H1 (cell line): Measurements from ENCODE around the gene RNF220. TPM values are rescaled to one million over a fixed set of nuclear protein-coding genes. Genes with fewer than 3 reads are reported as not detected.
A peak's percentile ranks its signal among the peaks of the same experiment; 100 is the strongest.

Source experiments
- ASH2L ChIP-seq: fragments of 200-600, 300-600 bp; sonication (generic); IDR thresholded peaks from one replicate; pipeline ENCODE4 v1.7.1; 2017; ENCODE audit warnings: low read length
- BACH1 ChIP-seq: IDR thresholded peaks from 2 replicates; pipeline ENCODE4 v1.6.1; 2012; ENCODE audit warnings: low read length, improper control_type of control experiment
- BRCA1 ChIP-seq: IDR thresholded peaks from 2 replicates; pipeline ENCODE4 v1.6.1; 2012; ENCODE audit warnings: low read depth, low read length, improper control_type of control experiment
- CBX8 ChIP-seq: fragments of 300-800, 300-1000 bp; sonication (generic); IDR thresholded peaks from 2 replicates; pipeline ENCODE4 v1.7.1; 2016; ENCODE audit warnings: low read depth, low read length, borderline replicate concordance
- CHD2 ChIP-seq: IDR thresholded peaks from 2 replicates; pipeline ENCODE4 v1.6.1; 2012; ENCODE audit warnings: low read length, improper control_type of control experiment
- CREB1 ChIP-seq: IDR thresholded peaks from 2 replicates; pipeline ENCODE4 v1.6.1; 2012; ENCODE audit warnings: inconsistent platforms
- CTBP2 ChIP-seq: IDR thresholded peaks from 2 replicates; pipeline ENCODE4 v1.7.0; 2011; ENCODE audit warnings: borderline replicate concordance, mild to moderate bottlenecking, moderate library complexity, mixed read lengths, low read length; ENCODE audit not compliant: insufficient read depth, insufficient read length
- EP300 ChIP-seq, 2 experiments: IDR thresholded peaks; 1 replicate in 1 of 2; 2 replicates in 1 of 2; pipeline ENCODE4 v1.6.1; 2011 to 2012; ENCODE audit warnings: low read depth in 2 of 2, low read length in 2 of 2, mild to moderate bottlenecking in 2 of 2, borderline replicate concordance in 1 of 2, inconsistent platforms in 1 of 2, moderate library complexity in 1 of 2
- GTF2F1 ChIP-seq: IDR thresholded peaks from 2 replicates; pipeline ENCODE4 v1.6.1; 2012; ENCODE audit warnings: low read depth, low read length, improper control_type of control experiment, borderline replicate concordance
- KDM5A ChIP-seq: fragments of 200-600 bp; IDR thresholded peaks from 2 replicates; pipeline ENCODE4 v1.7.1; 2012; ENCODE audit warnings: mild to moderate bottlenecking, low read length, inconsistent platforms, mixed read lengths
- MAFK ChIP-seq: IDR thresholded peaks from 2 replicates; pipeline ENCODE4 v1.6.1; 2012; ENCODE audit warnings: low read depth, mild to moderate bottlenecking, improper control_type of control experiment, low read length
- NANOG ChIP-seq: IDR thresholded peaks from 2 replicates; pipeline ENCODE4 v1.6.1; 2011; ENCODE audit warnings: low read length, low read depth, mild to moderate bottlenecking, inconsistent platforms; ENCODE audit not compliant: insufficient read depth, poor library complexity, severe bottlenecking
- PHF8 ChIP-seq: fragments of 200-600 bp; sonication (generic); conservative IDR thresholded peaks from 2 replicates; pipeline ENCODE4 v1.7.1; 2012; ENCODE audit warnings: low read depth, mild to moderate bottlenecking, inconsistent platforms, low read length, moderate library complexity
- POLR2A ChIP-seq, 2 experiments: IDR thresholded peaks; 1 replicate in 1 of 2; 2 replicates in 1 of 2; pipeline ENCODE4 v1.6.1; 2011; ENCODE audit warnings: low read depth in 2 of 2, low read length in 2 of 2, mild to moderate bottlenecking in 2 of 2; ENCODE audit errors: control extremely low read depth in 1 of 2
- POLR2AphosphoS5 ChIP-seq: IDR thresholded peaks from 2 replicates; pipeline ENCODE4 v1.6.1; 2011; ENCODE audit warnings: low read depth, low read length
- POU5F1 ChIP-seq: IDR thresholded peaks from 2 replicates; pipeline ENCODE4 v1.6.1; 2011; ENCODE audit warnings: low read depth, mild to moderate bottlenecking, low read length, moderate library complexity
- SIN3A ChIP-seq, 2 experiments: IDR thresholded peaks in 1 of 2; conservative IDR thresholded peaks in 1 of 2; 2 replicates each; pipeline ENCODE4 v1.6.1; 2011 to 2012; ENCODE audit warnings: low read length in 2 of 2, improper control_type of control experiment in 1 of 2, low read depth in 1 of 2, mild to moderate bottlenecking in 1 of 2
- SIRT6 ChIP-seq: IDR thresholded peaks from one replicate; pipeline ENCODE4 v1.7.1; 2012; ENCODE audit warnings: low read length, inconsistent platforms
- SRF ChIP-seq: IDR thresholded peaks from 2 replicates; pipeline ENCODE4 v1.6.1; 2011; ENCODE audit warnings: mild to moderate bottlenecking, low read depth, low read length, moderate library complexity
- TAF1 ChIP-seq: IDR thresholded peaks from 2 replicates; pipeline ENCODE4 v1.6.1; 2011; ENCODE audit warnings: mild to moderate bottlenecking, low read depth, low read length
- TAF7 ChIP-seq: optimal IDR thresholded peaks from 2 replicates; pipeline ENCODE3; 2011; ENCODE audit warnings: low read depth, mild to moderate bottlenecking, inconsistent platforms, low read length, moderate library complexity, borderline replicate concordance
- TEAD4 ChIP-seq: IDR thresholded peaks from 2 replicates; pipeline ENCODE4 v1.6.1; 2012; ENCODE audit warnings: low read depth, low read length, inconsistent platforms, mixed read lengths
- YY1 ChIP-seq: IDR thresholded peaks from 2 replicates; pipeline ENCODE4 v1.6.1; 2011; ENCODE audit warnings: low read depth, mild to moderate bottlenecking, low read length
- polyA plus RNA-seq, 7 experiments: library from polyadenylated mRNA; depleted of rRNA in 3 of 7; stranded (reverse) in 5 of 7; unstranded in 2 of 7; fragments of >200 nt in 5 of 7; fragments of 200-250 nt in 2 of 7; gene quantifications; 1 replicate in 5 of 7; 2 replicates in 1 of 7; 4 replicates in 1 of 7; pipeline versions ENCODE4 v1.2.1 to v1.2.3, GENCODE V29; 2011 to 2013; ENCODE audit warnings: missing spikeins in 2 of 7, mixed read lengths in 2 of 7
- total RNA-seq: library from RNA; stranded (reverse); fragmentation: NEBNext Ultra II Directional; extraction: Animal tissue kit (Norgen Biotek cat#: 25700); gene quantifications from 2 replicates; pipeline ENCODE4 v1.2.1, GENCODE V29; 2021
- TF ChIP-seq, protein P1 (sequence below): IDR thresholded peaks from 2 replicates; pipeline ENCODE4 v1.6.1; 2012; ENCODE audit warnings: inconsistent platforms
- TF ChIP-seq, protein P2 (sequence below): IDR thresholded peaks from 2 replicates; pipeline ENCODE4 v1.6.1; 2012; ENCODE audit warnings: inconsistent platforms

Gene RNF220
- total and polyA plus RNA-seq, 2 of the 8 experiments (the other 6 are each of a cell fraction or from before 2014, with no cell fraction given), result 123 to 160 TPM

DNA sequence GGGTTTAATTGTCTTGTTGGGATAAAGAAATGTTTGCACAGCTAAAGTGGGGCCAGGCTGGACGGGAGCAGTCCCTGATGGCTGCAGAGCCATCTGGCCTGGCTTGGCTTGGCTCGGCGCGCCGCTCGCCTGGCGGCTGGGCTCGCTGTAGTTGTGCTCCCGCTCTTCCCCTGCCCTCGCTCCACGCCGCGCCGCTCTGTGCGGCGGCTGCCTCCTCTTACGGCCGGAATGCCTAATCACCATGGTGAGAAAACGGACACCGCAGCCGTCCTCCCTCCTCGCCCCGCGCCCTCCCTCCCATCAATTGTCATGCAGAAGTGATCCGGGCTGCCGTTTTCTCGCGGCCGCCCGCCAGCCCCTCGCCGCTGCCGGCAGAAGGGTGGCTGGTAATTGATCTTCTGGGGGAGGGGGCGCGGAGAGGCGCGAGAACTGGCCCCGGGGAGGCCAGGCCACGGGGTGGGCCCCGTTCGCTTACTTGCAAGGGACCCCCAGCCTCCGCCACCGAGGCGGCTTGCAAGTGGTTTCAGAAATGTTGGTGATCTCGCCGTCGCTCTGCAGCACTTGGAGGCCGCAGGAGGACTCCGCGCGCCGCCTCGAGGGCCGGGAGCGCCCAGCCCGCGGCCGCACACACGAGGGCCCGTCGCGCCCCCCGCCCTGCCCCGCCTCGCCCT, 12.4 kb downstream of the RNF220 start (continued):
- TF ChIP-seq SIN3A (conservative IDR thresholded peaks at IDR 0.05 in 1 of 2, IDR thresholded peaks at IDR 0.05 in 1 of 2; ENCODE audit: low read depth in 1 of 2, low read length in 2 of 2) (no peak), SRF (no peak), YY1 (0 out of 2 replicates have a peak, but pooled peaks have one; percentile 12), CTBP2 (no peak), CREB1 (no peak; the same call in 1 of the 2 replicates), POU5F1 (peak; percentile 92), MAFK (no peak), ASH2L (peak; percentile 56), TAF1 (peak; percentile 49), GTF2F1 (no peak), POLR2A (IDR thresholded peaks at IDR 0.05; ENCODE audit: control extremely low read depth in 1 of 2, low read depth in 2 of 2, low read length in 2 of 2) (no peak; a peak in 1 of 3 replicates), PHF8 (peak; percentile 45; the same call in 1 of the 2 replicates), KDM5A (no peak), CBX8 (no peak), BACH1 (peak; percentile 61; the same call in 1 of the 2 replicates), EP300 (IDR thresholded peaks at IDR 0.05; ENCODE audit: borderline replicate concordance in 1 of 2, low read depth in 2 of 2, low read length in 2 of 2) (peak in 1 of 2 experiments; percentile 18; a peak in 1 of 3 replicates), TEAD4 (peak; percentile 80), BRCA1 (no peak), SIRT6 (no peak), POLR2AphosphoS5 (no peak), NANOG (peak; percentile 3), TAF7 (peak; percentile 44), CHD2 (no peak)
- TF ChIP-seq, protein P1, sequence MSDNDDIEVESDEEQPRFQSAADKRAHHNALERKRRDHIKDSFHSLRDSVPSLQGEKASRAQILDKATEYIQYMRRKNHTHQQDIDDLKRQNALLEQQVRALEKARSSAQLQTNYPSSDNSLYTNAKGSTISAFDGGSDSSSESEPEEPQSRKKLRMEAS, result peak; percentile 73; the same call in 1 of the 2 replicates
- TF ChIP-seq, protein P2, sequence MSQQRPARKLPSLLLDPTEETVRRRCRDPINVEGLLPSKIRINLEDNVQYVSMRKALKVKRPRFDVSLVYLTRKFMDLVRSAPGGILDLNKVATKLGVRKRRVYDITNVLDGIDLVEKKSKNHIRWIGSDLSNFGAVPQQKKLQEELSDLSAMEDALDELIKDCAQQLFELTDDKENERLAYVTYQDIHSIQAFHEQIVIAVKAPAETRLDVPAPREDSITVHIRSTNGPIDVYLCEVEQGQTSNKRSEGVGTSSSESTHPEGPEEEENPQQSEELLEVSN, result peak; percentile 58
